ENCODE measurements around the gene AGBL2.

AGBL2 gene

DNA sequence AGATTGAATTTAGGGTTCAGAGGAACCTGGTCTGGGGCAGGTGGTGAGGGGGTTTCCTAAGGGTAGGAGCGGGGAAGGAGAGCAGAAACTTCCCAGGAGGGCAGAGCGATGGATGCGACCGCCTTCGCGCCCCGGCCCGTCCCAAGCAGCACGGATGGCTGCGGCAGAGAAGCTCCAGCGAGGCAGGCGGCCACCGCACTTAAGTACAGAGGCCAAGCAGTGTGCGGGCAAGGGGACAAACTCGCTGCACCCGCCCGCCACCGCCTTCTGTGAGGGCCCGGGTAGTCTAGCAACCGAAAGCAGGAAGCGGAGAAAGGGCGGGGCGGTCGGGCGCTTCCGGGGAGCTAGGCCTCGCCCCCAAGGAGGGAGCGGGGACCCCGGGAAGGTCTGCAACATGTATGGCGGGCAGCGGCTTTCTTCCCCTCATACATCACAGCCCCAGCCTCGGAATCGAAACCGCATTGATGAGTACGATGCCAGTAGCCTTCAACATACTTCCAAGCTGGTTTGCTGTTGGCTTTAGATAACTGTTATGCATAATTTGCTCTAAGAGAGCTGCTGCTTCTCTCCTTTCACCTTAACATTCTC lies at the start of gene AGBL2:
Gene AGBL2, minus strand, starts transcription at position 288 of the 588 bp plus-strand sequence. CDS start 719 bp downstream, outside the sequence.
- TF ChIP-seq GATA2 (IDR thresholded peaks at IDR 0.05; ENCODE audit: low read depth, low read length) (no peak), GATA3 (IDR thresholded peaks at IDR 0.05; ENCODE audit: low read depth, low read length) (no peak)

DNA sequence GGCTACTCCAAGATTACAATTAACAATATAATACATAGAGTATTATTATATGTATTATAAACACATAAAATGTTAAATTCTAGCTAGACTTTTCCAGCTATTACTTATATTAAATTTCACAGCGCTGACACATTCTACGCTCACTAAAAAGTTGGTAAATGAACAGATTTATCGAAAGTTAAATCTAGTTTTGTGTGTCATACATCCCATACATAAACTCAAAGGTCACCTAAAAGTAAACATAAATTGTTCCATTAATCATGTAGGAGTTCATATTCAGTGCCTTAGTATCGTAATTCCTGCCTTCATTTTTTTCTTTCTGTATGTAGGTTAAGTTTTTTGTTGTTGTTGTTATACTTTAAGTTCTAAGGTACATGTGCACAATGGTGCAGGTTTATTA lies 41.0 kb upstream of the AGBL2 start:
- TF ChIP-seq GATA3 (IDR thresholded peaks at IDR 0.05; ENCODE audit: low read depth, low read length), result no peak
- no peak for TF ChIP-seq GATA2 (IDR thresholded peaks at IDR 0.05; ENCODE audit: low read depth, low read length)

DNA sequence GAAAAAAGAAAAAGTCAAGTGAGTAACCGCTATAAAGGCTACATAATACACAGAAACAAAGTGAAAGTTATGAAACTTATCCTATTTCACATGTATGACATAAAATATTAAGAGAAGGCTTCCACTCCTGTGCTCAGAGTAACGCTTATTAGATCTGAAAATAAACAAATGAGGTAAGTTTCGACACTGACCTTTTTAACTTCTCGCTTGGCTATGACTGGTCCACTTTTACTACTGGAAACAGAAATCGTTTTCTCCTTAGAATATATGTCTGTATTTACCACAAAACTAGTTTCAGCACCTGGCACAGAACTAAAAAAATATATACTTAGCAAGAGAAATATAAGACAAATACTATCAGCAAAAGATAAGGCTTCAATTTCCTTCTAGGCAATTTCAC lies 35.6 kb upstream of the AGBL2 start:
- no peak for TF ChIP-seq GATA2 (IDR thresholded peaks at IDR 0.05; ENCODE audit: low read depth, low read length)
- TF ChIP-seq GATA3 (IDR thresholded peaks at IDR 0.05; ENCODE audit: low read depth, low read length), result no peak

- TF ChIP-seq GATA3 (IDR thresholded peaks at IDR 0.05; ENCODE audit: low read depth, low read length), result no peak
- TF ChIP-seq GATA2 (IDR thresholded peaks at IDR 0.05; ENCODE audit: low read depth, low read length), result no peak
Observed at GRCh38 chr11:47732271-47732670, 17.1 kb upstream of the AGBL2 start.

DNA sequence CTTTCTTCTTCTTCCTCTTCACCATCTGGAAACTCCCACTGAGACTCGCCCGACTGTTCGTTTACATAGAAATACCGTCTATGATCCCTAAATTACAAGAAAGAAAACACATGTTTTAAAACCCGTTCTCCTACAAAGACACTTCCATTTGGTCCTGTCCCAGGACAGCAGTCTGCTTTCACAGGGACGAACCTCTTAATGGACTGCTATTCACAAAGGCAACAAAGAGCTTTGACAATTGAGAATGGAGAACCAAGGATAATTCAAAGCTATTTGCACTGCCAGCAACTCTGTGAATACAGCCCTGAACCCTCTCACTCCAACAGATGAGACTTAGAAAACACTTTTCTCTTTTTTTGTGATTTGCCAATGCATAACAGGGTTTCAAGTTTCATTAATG lies 16.3 kb upstream of the AGBL2 start:
- TF ChIP-seq GATA3 (IDR thresholded peaks at IDR 0.05; ENCODE audit: low read depth, low read length) (no peak), GATA2 (IDR thresholded peaks at IDR 0.05; ENCODE audit: low read depth, low read length) (no peak)

- no peak for TF ChIP-seq GATA2 (IDR thresholded peaks at IDR 0.05; ENCODE audit: low read depth, low read length)
- no peak for TF ChIP-seq GATA3 (IDR thresholded peaks at IDR 0.05; ENCODE audit: low read depth, low read length)
Observed at GRCh38 chr11:47726878-47727514, 11.8 kb upstream of the AGBL2 start.

- TF ChIP-seq GATA2 (IDR thresholded peaks at IDR 0.05; ENCODE audit: low read depth, low read length) (no peak), GATA3 (IDR thresholded peaks at IDR 0.05; ENCODE audit: low read depth, low read length) (no peak)
Observed at GRCh38 chr11:47726118-47726442, 10.9 kb upstream of the AGBL2 start.

GRCh38 chr11:47725442-47726117 lies 10.4 kb upstream of the AGBL2 start:
- TF ChIP-seq GATA3 (IDR thresholded peaks at IDR 0.05; ENCODE audit: low read depth, low read length), result no peak
- no peak for TF ChIP-seq GATA2 (IDR thresholded peaks at IDR 0.05; ENCODE audit: low read depth, low read length)

- TF ChIP-seq GATA3 (IDR thresholded peaks at IDR 0.05; ENCODE audit: low read depth, low read length) (no peak), GATA2 (IDR thresholded peaks at IDR 0.05; ENCODE audit: low read depth, low read length) (no peak)
Observed at GRCh38 chr11:47724041-47724729, 9.0 kb upstream of the AGBL2 start.

DNA sequence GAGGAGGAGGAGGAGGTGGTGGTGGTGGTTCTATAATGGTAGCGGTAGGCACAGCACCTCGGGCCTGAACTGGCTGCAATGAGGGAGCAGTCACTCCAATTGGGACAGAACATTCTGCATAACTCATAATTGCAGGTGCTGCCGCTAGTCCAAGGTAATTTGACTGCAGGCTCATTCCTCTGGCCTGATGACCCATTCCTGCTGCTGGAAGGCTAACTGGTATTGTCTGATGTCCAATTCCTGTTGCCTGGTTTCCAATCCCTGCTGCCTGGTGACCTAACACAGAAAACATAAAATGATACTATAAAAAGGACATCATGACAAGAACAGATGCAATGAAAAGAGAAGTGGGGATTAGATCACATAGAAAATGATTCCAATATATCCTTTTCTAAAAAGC lies 7.9 kb upstream of the AGBL2 start:
- TF ChIP-seq GATA3 (IDR thresholded peaks at IDR 0.05; ENCODE audit: low read depth, low read length) (no peak), GATA2 (IDR thresholded peaks at IDR 0.05; ENCODE audit: low read depth, low read length) (no peak)

GRCh38 chr11:47720651-47721050 lies 5.5 kb upstream of the AGBL2 start:
- no peak for TF ChIP-seq GATA3 (IDR thresholded peaks at IDR 0.05; ENCODE audit: low read depth, low read length)
- no peak for TF ChIP-seq GATA2 (IDR thresholded peaks at IDR 0.05; ENCODE audit: low read depth, low read length)

DNA sequence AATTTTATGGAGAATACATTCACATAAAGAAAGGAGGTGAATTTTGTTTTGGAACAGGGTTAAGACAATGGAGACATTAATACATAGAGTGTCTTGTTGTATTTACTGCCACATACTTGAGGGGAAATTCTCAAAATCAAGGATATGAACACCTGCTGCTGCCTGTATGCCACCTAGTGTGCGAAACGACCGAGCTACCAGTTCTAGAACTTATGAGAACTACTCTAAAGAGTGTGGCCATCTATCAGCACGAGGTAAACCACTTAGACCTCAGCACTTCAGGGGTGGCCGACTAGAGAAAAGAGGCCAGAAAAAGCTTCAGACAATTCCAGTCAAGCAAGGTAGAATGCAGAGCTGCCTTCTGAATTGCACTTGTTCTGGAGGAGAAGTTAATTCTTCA lies 1.5 kb upstream of the AGBL2 start:
- no peak for TF ChIP-seq GATA3 (IDR thresholded peaks at IDR 0.05; ENCODE audit: low read depth, low read length)
- no peak for TF ChIP-seq GATA2 (IDR thresholded peaks at IDR 0.05; ENCODE audit: low read depth, low read length)

- TF ChIP-seq GATA2 (IDR thresholded peaks at IDR 0.05; ENCODE audit: low read depth, low read length) (no peak), GATA3 (IDR thresholded peaks at IDR 0.05; ENCODE audit: low read depth, low read length) (no peak)
Observed at GRCh38 chr11:47714554-47715081, 551 bp downstream of the AGBL2 start.

- no peak for TF ChIP-seq GATA2 (IDR thresholded peaks at IDR 0.05; ENCODE audit: low read depth, low read length)
- TF ChIP-seq GATA3 (IDR thresholded peaks at IDR 0.05; ENCODE audit: low read depth, low read length), result no peak
Observed at GRCh38 chr11:47711816-47712215, 3.4 kb downstream of the AGBL2 start.

All from SH-SY5Y (cell line).